GM21529 (cell line): Measurements from ENCODE around the gene TTLL1.

Source experiments
- ATAC-seq: cut with Tn5 transposase; IDR thresholded peaks from one replicate; pipeline ENCODE4 v1.9.1; 2021; ENCODE audit not compliant: unreplicated experiment

Gene TTLL1

GRCh38 chr22:42994917-42995562, 94.2 kb downstream of the TTLL1 start:
- ATAC-seq = no peak

- ATAC-seq = no peak
Observed at GRCh38 chr22:42994276-42994916, 94.8 kb downstream of the TTLL1 start.

GRCh38 chr22:42993651-42994275, 95.4 kb downstream of the TTLL1 start:
- no peak for ATAC-seq

- ATAC-seq = no peak
Observed at GRCh38 chr22:42992886-42993479, 96.2 kb downstream of the TTLL1 start.

GRCh38 chr22:42992092-42992491, 97.1 kb downstream of the TTLL1 start:
- ATAC-seq = no peak

- ATAC-seq = no peak
Observed at GRCh38 chr22:42991010-42991651, 98.1 kb downstream of the TTLL1 start.

- no peak for ATAC-seq
Observed at GRCh38 chr22:42990131-42990838, 98.9 kb downstream of the TTLL1 start.
